Left lung (tissue), 10 donors: ENCODE results near the gene GRIK3. TPM values are rescaled to one million over a fixed set of nuclear protein-coding genes. Genes with fewer than 3 reads are reported as not detected.

Experiments
- ATAC-seq: fragments of 200-7000 bp; cut with Tn5 transposase; one replicate; pipeline ENCODE4 v1.9.1; 2020; ENCODE audit warnings: moderate library complexity
- DNase-seq, 4 donors: peaks; one replicate each; pipeline ENCODE4 v3.0.0-alpha.2; 2013 to 2020
- H3K27ac ChIP-seq, 2 donors: fragments of 200-600 bp; sonication (generic) in 1 of 2; one replicate each; pipeline versions ENCODE4 v1.5.0 to v1.8.0; 2020 to 2021
- H3K27me3 ChIP-seq, 2 donors: fragments of 200-600 bp; sonication (generic) in 1 of 2; one replicate each; pipeline versions ENCODE4 v1.5.0 to v1.8.0; 2020 to 2021
- H3K36me3 ChIP-seq, 2 donors: fragments of 200-600 bp; sonication (generic) in 1 of 2; one replicate each; pipeline versions ENCODE4 v1.5.0 to v1.8.0; 2020 to 2021
- H3K4me1 ChIP-seq, 2 donors: fragments of 200-600 bp; one replicate each; pipeline ENCODE4 v1.8.0; 2021
- H3K4me3 ChIP-seq, 2 donors: fragments of 200-600 bp; sonication (generic) in 1 of 2; one replicate each; pipeline versions ENCODE4 v1.5.0 to v1.8.0; 2020 to 2021; ENCODE audit warnings: mild to moderate bottlenecking in 1 of 2
- H3K9me3 ChIP-seq, 2 donors: fragments of 200-600 bp; sonication (generic) in 1 of 2; one replicate each; pipeline versions ENCODE4 v1.5.0 to v1.8.0; 2020 to 2021
- intact Hi-C, 2 donors: fragments of 100-400 bp; cut with DNase I; formaldehyde crosslinking; loops; one replicate each; pipeline versions ENCODE4 v1.11.2 to v1.14.2; 2022
- polyA plus RNA-seq, 6 donors: library from polyadenylated mRNA; unstranded; fragments of 120-200 nt; gene quantifications; one replicate each; pipeline ENCODE4 v1.2.1, GENCODE V29; 2013; ENCODE audit not compliant: insufficient read length in 6 of 6
- total RNA-seq, 2 donors: library from RNA; stranded (reverse); fragmentation: NEBNext Ultra II Directional; extraction: Animal tissue kit (Norgen Biotek cat#: 25700); gene quantifications; one replicate each; pipeline ENCODE4 v1.2.1, GENCODE V29; 2021
- TF ChIP-seq, protein P1 (sequence below), 2 donors: fragments of 200-600 bp; sonication (generic) in 1 of 2; IDR thresholded peaks; one replicate each; pipeline versions ENCODE4 v1.5.0 to v1.8.0; 2021; ENCODE audit warnings: antibody characterized with exemption in 2 of 2
- donor health status: DM: no; HTN: yes; CAD: no.
- donor health status: DM: no; HTN: no; CAD: no.

GRIK3 gene
- total and polyA plus RNA-seq, 8 donors = 0.18 to 1.2 (median 0.48) TPM; not detected in 1

GRCh38 chr1:36849956-36850355 lies 184.4 kb downstream of the GRIK3 start:
- Histone ChIP-seq H3K4me3 (no peak overlapping the region), H3K36me3 (no peaks in the 10 kb centered on the region), H3K4me1 (no peaks in the 10 kb centered on the region), H3K27me3 (peaks cover 0 to 83% of the 10 kb centered on the region in 2 donors), H3K27ac (no peak overlapping the region), H3K9me3 (no peaks in the 10 kb centered on the region)
- intact Hi-C loops = no loop called here
- TF ChIP-seq, protein P1, sequence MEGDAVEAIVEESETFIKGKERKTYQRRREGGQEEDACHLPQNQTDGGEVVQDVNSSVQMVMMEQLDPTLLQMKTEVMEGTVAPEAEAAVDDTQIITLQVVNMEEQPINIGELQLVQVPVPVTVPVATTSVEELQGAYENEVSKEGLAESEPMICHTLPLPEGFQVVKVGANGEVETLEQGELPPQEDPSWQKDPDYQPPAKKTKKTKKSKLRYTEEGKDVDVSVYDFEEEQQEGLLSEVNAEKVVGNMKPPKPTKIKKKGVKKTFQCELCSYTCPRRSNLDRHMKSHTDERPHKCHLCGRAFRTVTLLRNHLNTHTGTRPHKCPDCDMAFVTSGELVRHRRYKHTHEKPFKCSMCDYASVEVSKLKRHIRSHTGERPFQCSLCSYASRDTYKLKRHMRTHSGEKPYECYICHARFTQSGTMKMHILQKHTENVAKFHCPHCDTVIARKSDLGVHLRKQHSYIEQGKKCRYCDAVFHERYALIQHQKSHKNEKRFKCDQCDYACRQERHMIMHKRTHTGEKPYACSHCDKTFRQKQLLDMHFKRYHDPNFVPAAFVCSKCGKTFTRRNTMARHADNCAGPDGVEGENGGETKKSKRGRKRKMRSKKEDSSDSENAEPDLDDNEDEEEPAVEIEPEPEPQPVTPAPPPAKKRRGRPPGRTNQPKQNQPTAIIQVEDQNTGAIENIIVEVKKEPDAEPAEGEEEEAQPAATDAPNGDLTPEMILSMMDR (IDR thresholded peaks at IDR 0.05) = no peak
- DNase-seq (no peak), ATAC-seq (no peak)

GRCh38 chr1:36847761-36848160 lies 186.6 kb downstream of the GRIK3 start:
- no peak overlapping the region for H3K27ac ChIP-seq
- peaks cover 0 to 81% of the 10 kb centered on the region in 2 donors for H3K27me3 ChIP-seq
- DNase-seq = no peak
- no peaks in the 10 kb centered on the region for H3K9me3 ChIP-seq
- no peaks in the 10 kb centered on the region for H3K4me1 ChIP-seq
- intact Hi-C loops = no loop called here
- no peak for ATAC-seq
- H3K4me3 ChIP-seq = no peak overlapping the region
- TF ChIP-seq, protein P1 (IDR thresholded peaks at IDR 0.05) = no peak
- no peaks in the 10 kb centered on the region for H3K36me3 ChIP-seq

DNA sequence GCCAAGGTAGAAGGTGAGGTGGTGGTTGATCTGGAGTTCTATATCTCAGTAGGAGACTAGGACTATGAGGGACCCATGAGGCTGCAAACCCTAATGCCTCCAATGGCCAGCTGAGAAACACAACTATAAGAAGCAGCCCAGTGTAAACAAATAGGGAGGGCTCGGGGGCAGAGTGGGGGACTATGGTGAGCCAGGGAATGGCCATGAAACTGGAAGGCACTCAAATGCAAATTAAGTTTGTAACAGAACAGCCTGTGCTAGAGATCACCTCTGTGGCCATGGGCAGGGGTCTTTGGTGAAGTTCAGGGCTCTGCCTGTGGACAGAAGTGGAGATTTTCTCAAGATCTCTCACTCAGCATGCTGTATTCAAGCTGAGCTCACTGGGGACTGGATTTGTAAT lies 187.1 kb downstream of the GRIK3 start:
- intact Hi-C loops = no loop called here
- peaks cover 0 to 75% of the 10 kb centered on the region in 2 donors for H3K27me3 ChIP-seq

GRCh38 chr1:36846357-36846756 lies 188.0 kb downstream of the GRIK3 start:
- ATAC-seq (no peak), DNase-seq (no peak)
- Histone ChIP-seq H3K4me1 (no peaks in the 10 kb centered on the region), H3K27ac (no peak overlapping the region), H3K27me3 (peaks cover 0 to 67% of the 10 kb centered on the region in 2 donors), H3K9me3 (no peaks in the 10 kb centered on the region), H3K36me3 (no peaks in the 10 kb centered on the region), H3K4me3 (no peak overlapping the region)
- intact Hi-C loops = no loop called here
- TF ChIP-seq, protein P1 (IDR thresholded peaks at IDR 0.05) = no peak

More for the DNA sequence above, 187.1 kb downstream of the GRIK3 start:
- ATAC-seq (no peak), DNase-seq (no peak)
- H3K4me1 ChIP-seq = no peaks in the 10 kb centered on the region
- H3K4me3 ChIP-seq = no peak overlapping the region
- H3K9me3 ChIP-seq = no peaks in the 10 kb centered on the region
- no peak overlapping the region for H3K27ac ChIP-seq
- TF ChIP-seq, protein P1 (IDR thresholded peaks at IDR 0.05) = no peak
- no peaks in the 10 kb centered on the region for H3K36me3 ChIP-seq

DNA sequence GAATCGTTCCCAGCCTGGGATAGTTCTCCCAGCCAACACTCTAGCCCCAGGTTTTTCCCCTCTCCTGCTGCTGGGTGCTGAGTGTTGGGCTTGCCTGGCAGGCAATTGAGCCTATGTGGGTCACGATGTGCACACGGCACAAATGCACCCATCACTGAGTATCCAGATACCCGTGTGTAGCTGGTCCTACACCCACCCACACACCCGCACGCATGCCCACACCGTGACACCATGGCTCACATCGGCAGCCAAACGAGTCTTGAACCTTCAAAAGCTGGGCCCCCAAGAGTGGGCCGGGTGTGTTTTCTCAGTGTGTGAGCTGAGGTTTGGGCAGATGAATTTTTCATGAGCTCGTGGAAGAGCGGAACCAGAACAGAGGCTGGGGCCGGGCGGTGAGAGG lies 188.5 kb downstream of the GRIK3 start:
- intact Hi-C loops = no loop called here
- no peaks in the 10 kb centered on the region for H3K4me1 ChIP-seq
- H3K9me3 ChIP-seq = no peaks in the 10 kb centered on the region
- ATAC-seq (no peak), DNase-seq (no peak)
- no peak overlapping the region for H3K27ac ChIP-seq
- no peaks in the 10 kb centered on the region for H3K36me3 ChIP-seq
- no peak overlapping the region for H3K4me3 ChIP-seq
- TF ChIP-seq, protein P1 (IDR thresholded peaks at IDR 0.05) = no peak
- peaks cover 0 to 62% of the 10 kb centered on the region in 2 donors for H3K27me3 ChIP-seq
